Mammary epithelial cell (primary cell): ENCODE measurements around the gene RGS6.

Source experiments
- CTCF ChIP-seq, 2 donors: IDR thresholded peaks in 1 of 2; conservative IDR thresholded peaks in 1 of 2; 2 replicates each; pipeline ENCODE4 v1.5.1; 2011 to 2012; ENCODE audit warnings: inconsistent platforms in 2 of 2, low read length in 2 of 2, mild to moderate bottlenecking in 2 of 2, control low read depth in 1 of 2, low read depth in 1 of 2; ENCODE audit not compliant: insufficient read depth in 1 of 2; ENCODE audit errors: extremely low read depth in 1 of 2
- EZH2 ChIP-seq: IDR thresholded peaks from 2 replicates; pipeline ENCODE4 v1.6.1; 2012; ENCODE audit warnings: low read length, inconsistent platforms, borderline replicate concordance

GRCh38 chr14:72573725-72574417, 641.6 kb downstream of the RGS6 start:
- TF ChIP-seq CTCF (conservative IDR thresholded peaks at IDR 0.05 in 1 of 2, IDR thresholded peaks at IDR 0.05 in 1 of 2; ENCODE audit: extremely low read depth in 1 of 2, insufficient read depth in 1 of 2, low read depth in 1 of 2, low read length in 2 of 2) (no peak), EZH2 (no peak)
